Epithelial cell of proximal tubule (primary cell): Measurements from ENCODE around the gene ACTR1B. TPM values are rescaled to one million over a fixed set of nuclear protein-coding genes. Genes with fewer than 3 reads are reported as not detected.

Experiments
- DNase-seq: peaks from one replicate; pipeline ENCODE4 v3.0.0-alpha.2; 2011; ENCODE audit warnings: low read depth
- H3K4me3 ChIP-seq: 2 replicates; pipeline ENCODE4 v1.5.1; 2011; ENCODE audit warnings: low read depth, mild to moderate bottlenecking, low read length
- total RNA-seq: library from RNA; depleted of rRNA; stranded (reverse); fragments of >200 nt; gene quantifications from 2 replicates; pipeline ENCODE4 v1.2.3, GENCODE V29; 2015
- TF ChIP-seq, protein P1 (sequence below): conservative IDR thresholded peaks from 2 replicates; pipeline ENCODE4 v1.5.1; 2012; ENCODE audit warnings: low read depth, mild to moderate bottlenecking, low read length

The ACTR1B gene
- total RNA-seq, 1 donor from 2014 or later, result 35.8 TPM

DNA sequence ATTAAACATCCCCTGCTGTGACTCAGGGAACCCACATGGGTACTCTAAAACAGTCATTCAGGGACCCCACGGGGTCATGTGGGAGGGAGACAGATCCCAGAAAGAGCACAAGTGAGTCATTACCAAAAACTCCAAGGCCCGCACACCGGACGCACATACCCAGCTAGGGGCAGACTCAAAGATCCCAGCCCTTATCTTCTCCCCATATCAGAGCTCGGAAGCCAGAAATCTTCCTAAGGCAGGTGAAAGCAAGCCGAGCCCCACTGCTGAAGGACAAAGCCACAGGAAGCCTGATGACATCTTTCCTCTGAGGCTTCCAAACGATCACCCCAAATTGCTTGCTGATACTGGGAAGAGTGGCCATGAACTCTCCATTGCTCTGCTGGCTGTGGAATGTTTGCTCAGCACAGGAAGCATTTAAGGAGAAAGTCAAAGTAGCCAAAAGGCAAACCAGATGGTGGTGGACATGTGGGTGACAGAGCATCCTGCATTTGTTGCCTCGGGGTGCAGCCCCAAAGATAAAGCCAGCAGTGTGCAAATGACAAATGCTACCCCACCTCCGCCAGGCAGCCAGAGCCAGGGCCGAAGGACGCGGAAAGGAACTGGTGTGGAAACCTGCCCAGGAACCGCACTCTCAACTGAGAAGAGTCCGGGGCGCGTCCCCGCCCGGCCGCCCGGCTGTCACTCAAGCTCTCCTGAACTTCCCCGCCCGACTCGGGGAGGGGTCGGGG lies 784 bp downstream of the ACTR1B start:
- peak; percentile 49 for DNase-seq
- TF ChIP-seq, protein P1, sequence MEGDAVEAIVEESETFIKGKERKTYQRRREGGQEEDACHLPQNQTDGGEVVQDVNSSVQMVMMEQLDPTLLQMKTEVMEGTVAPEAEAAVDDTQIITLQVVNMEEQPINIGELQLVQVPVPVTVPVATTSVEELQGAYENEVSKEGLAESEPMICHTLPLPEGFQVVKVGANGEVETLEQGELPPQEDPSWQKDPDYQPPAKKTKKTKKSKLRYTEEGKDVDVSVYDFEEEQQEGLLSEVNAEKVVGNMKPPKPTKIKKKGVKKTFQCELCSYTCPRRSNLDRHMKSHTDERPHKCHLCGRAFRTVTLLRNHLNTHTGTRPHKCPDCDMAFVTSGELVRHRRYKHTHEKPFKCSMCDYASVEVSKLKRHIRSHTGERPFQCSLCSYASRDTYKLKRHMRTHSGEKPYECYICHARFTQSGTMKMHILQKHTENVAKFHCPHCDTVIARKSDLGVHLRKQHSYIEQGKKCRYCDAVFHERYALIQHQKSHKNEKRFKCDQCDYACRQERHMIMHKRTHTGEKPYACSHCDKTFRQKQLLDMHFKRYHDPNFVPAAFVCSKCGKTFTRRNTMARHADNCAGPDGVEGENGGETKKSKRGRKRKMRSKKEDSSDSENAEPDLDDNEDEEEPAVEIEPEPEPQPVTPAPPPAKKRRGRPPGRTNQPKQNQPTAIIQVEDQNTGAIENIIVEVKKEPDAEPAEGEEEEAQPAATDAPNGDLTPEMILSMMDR, result no peak
- H3K4me3 ChIP-seq, result peak overlapping the region; percentile 76

DNA sequence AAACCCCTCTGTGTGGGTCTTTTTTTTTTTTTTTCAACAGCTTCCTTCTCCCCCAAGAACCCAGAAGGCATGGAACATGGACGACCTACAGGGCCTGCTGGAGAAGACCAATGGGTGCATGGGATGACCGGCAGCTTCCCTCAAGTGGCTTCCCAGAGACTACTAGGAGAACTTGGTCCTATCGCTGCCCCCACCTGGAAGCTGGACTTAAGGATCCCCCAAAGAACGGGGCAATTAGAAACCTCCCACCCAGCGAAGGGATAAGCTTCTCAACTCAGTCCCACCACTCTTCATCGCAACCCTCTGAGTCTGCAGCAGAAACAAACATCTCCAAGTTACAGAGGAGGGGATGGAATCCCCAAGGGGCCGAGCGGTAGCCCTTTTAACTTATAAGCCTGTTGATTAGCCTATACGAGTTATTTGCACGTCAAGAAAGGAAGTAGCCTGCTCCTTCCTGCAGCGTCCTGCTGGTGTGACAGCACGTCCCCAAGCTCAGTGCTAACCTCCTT lies 1.4 kb downstream of the ACTR1B start:
- peak overlapping the region; percentile 76 for H3K4me3 ChIP-seq
- DNase-seq, result no peak
- TF ChIP-seq, protein P1, result no peak

DNA sequence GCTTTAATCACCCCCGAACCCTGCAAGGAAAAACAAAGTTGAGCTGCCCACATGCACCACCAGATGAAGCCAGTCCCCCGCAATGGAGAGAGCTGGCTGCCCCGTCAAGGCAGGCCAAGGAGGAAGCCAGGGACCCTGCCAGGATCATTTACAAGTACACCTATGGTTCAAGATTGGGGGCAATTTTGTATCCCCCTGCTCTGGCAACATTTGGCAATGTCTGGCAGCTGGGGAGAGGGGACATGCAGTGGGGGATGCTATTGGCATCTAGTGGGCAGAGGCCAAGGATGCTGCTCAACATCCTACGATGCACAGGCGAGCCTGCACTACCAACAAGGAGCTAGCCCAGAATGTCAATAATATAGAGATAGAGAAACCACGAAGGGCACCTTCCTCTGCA lies 1.9 kb downstream of the ACTR1B start:
- TF ChIP-seq, protein P1, result no peak
- H3K4me3 ChIP-seq, result peak overlapping the region; percentile 76
- no peak for DNase-seq

DNA sequence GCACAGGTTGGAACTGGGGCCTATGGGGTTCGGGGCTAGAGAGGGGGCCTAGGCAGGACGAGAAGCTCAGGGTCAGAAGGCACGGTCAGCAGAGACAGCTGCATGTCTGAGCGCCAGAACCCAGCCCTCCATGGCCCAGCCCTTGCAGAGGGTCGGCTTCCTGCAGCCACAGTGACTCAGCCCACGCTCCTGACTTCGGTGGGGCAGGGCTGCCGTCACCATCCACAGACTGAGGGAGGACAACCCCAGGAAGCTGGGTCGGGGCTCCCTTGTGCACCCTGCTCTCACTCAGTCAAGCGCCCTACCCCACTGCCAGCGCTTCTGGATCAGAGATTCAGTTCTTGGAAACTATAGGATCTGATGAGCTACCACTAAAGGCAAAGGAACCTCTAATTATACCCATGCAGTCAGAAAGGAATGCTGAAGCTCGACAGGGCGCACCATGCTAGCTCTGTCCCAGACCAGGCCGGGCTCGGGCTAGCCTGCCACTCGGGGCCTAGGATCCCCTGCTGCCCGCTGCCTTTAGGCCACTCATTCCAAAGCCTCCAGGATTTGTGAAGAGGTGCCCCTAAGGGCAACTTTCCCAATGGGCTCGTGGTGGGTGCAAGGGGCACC lies 3.0 kb downstream of the ACTR1B start:
- TF ChIP-seq, protein P1, result no peak
- DNase-seq, result no peak
- no peak overlapping the region for H3K4me3 ChIP-seq

DNA sequence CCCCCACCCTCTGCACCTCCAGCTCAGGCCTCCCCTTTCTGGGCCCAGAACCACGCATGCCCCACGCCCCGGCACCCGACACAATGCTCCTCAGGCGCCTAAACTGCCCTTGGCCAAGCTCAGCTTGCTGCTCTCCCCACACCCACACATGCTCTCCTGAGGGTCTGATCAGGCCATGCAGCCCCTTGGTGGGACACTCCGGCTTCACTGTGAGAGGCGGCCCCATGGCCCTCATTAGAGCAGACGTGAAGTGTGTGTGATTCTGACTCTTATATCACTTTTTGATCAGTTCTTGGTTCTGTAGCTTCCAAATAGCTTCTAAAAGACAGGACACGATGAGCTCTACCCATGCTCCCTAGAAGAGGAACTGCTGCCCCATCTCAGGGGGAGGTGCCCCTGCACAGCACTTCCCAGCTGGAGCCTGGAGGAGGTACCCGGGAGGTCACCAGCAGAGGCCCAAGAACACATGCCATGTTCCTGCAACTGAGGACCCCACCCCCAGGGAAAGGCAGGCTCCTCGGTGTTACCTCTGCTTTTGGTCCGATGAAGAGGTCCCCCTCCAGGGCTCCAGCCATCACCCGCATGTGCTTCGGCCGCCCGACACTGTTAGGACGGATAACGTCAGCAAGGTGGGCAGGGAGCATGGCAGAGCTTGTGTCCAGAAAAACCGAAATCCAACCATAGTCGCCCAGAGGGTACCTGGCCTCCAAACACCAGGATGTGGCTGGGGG lies 3.6 kb downstream of the ACTR1B start:
- TF ChIP-seq, protein P1, result no peak
- no peak overlapping the region for H3K4me3 ChIP-seq
- no peak for DNase-seq

DNA sequence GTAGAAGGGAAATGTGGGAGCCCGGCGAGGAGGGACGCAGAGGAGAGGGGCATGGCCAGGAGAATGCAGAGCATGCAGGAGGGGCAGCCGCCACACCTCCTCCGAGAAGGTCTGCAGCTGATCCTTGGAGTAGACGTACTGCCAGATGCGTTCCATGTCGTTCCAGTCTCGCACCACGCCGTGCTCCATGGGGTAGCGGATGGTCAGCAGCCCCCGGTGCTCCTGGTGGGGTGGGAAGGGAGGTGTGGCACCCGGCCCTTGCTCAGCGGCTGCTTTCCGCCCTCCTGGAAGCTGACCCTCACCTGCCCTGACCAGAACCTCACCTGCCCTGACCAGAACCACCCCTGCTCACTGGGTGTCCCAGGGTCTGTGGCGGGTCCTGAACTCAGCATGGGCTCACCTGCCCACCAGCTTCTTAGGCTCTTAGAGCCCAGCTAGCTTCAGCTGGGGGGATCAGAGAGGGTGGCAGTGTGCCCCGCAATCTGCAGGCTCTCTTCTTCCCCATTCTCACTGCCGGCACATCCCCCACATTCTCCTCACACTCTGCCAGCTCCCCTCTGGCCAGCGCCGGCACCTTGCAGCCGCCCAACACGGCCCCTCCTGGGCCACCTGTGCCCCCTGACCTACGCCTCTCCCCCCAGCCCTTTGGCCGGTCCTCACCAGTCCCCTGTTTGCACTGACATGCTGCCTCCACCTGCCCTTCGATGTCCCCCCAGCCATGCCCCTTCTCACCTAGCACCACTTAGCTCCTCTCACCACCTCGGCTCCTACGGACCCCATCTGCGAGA lies 4.4 kb downstream of the ACTR1B start:
- H3K4me3 ChIP-seq, result no peak overlapping the region
- TF ChIP-seq, protein P1, result no peak
- DNase-seq, result no peak
